Esophagus muscularis mucosa (tissue), 4 donors: ENCODE measurements around the gene ZNF513. TPM values are rescaled to one million over a fixed set of nuclear protein-coding genes. Genes with fewer than 3 reads are reported as not detected.

Experiments
- DNase-seq: peaks from one replicate; pipeline ENCODE4 v3.0.0-alpha.2; 2017; ENCODE audit errors: extremely low spot score
- H3K27ac ChIP-seq, 4 donors: fragments of 200-600 bp; sonication (generic); replicated peaks in 1 of 4; 1 replicate in 3 of 4; 2 replicates in 1 of 4; pipeline ENCODE4 v1.5.1; 2016 to 2019; ENCODE audit warnings: mild to moderate bottlenecking in 1 of 4
- H3K27me3 ChIP-seq, 4 donors: fragments of 200-600 bp; sonication (generic); one replicate each; pipeline versions ENCODE4 v1.5.1 to v1.6.0; 2016 to 2019
- H3K36me3 ChIP-seq, 4 donors: fragments of 200-600 bp; sonication (generic); one replicate each; pipeline ENCODE4 v1.5.1; 2016 to 2019
- H3K4me1 ChIP-seq, 4 donors: fragments of 200-600 bp; sonication (generic); one replicate each; pipeline ENCODE4 v1.5.1; 2016 to 2019
- H3K4me3 ChIP-seq, 4 donors: fragments of 200-600 bp; sonication (generic); 1 replicate in 2 of 4; 2 replicates in 2 of 4; pipeline ENCODE4 v1.5.1; 2016 to 2019; ENCODE audit warnings: mild to moderate bottlenecking in 4 of 4, moderate library complexity in 1 of 4
- H3K9me3 ChIP-seq, 4 donors: fragments of 200-600 bp; sonication (generic); 1 replicate in 3 of 4; 2 replicates in 1 of 4; pipeline ENCODE4 v1.5.1; 2016 to 2019
- CTCF ChIP-seq, 3 experiments: fragments of 200-600 bp in 2 of 3; fragments of 450-650 bp in 1 of 3; sonication (generic) in 2 of 3; IDR thresholded peaks; one replicate each; pipeline ENCODE4 v1.5.1; 2017 to 2019; ENCODE audit warnings: antibody characterized with exemption in 3 of 3, mild to moderate bottlenecking in 2 of 3, moderate library complexity in 1 of 3
- EP300 ChIP-seq: sonication (generic); formaldehyde crosslinking; IDR thresholded peaks from one replicate; pipeline ENCODE4 v1.6.1; 2017; ENCODE audit warnings: antibody characterized with exemption
- POLR2A ChIP-seq: fragments of 450-650 bp; IDR thresholded peaks from one replicate; pipeline ENCODE4 v1.6.1; 2017; ENCODE audit warnings: antibody characterized with exemption, moderate library complexity, mild to moderate bottlenecking, low read depth
- POLR2AphosphoS5 ChIP-seq, 2 donors: sonication (generic); formaldehyde crosslinking; IDR thresholded peaks; one replicate each; pipeline ENCODE4 v1.6.1; 2017; ENCODE audit warnings: antibody characterized with exemption in 2 of 2
- whole genome bisulfite sequencing: methylation state at CpG from one replicate; pipeline ENCODE4 v1.1.5; 2018; 5-methylcytosine and 5-hydroxymethylcytosine counted together
- intact Hi-C: fragments of 100-400 bp; cut with DNase I; formaldehyde crosslinking; loops from one replicate; pipeline ENCODE4 v1.15.1; 2023
- total RNA-seq, 4 donors: library from RNA; depleted of rRNA; stranded (reverse); fragments of >200 nt; gene quantifications; one replicate each; pipeline versions ENCODE4 v1.1.0 to v1.2.1, GENCODE V29; 2016

The ZNF513 gene
- total RNA-seq, 4 donors from 2014 or later, result 8.3 to 14.5 (median 11.4) TPM

- no peaks in the 10 kb centered on the region for H3K27me3 ChIP-seq
- no peak for DNase-seq
- intact Hi-C loops, result no loop called here
- H3K27ac ChIP-seq, result no peak overlapping the region
- WGBS, result 96% methylated on average over 3 of the region's 3 CpGs
- no peaks in the 10 kb centered on the region for H3K36me3 ChIP-seq
- H3K4me1 ChIP-seq, result peaks cover 5 to 7% (median 5%) of the 10 kb centered on the region in 4 donors
- no peaks in the 10 kb centered on the region for H3K9me3 ChIP-seq
- TF ChIP-seq POLR2A, result no peak
- TF ChIP-seq CTCF (IDR thresholded peaks at IDR 0.05), result no peak
- no peak for TF ChIP-seq EP300
- TF ChIP-seq POLR2AphosphoS5 (IDR thresholded peaks at IDR 0.05), result no peak
- no peak overlapping the region for H3K4me3 ChIP-seq
Measured at GRCh38 chr2:27422958-27423357, 42.4 kb upstream of the ZNF513 start.

- Histone ChIP-seq H3K4me1 (no peaks in the 10 kb centered on the region), H3K9me3 (no peaks in the 10 kb centered on the region), H3K36me3 (no peaks in the 10 kb centered on the region), H3K27me3 (no peaks in the 10 kb centered on the region), H3K4me3 (no peak overlapping the region), H3K27ac (no peak overlapping the region)
- intact Hi-C loops, result no loop called here
- DNase-seq, result no peak
- WGBS, result 82% methylated on average over 4 of the region's 4 CpGs
- no peak for TF ChIP-seq POLR2A
- TF ChIP-seq EP300, result no peak
- TF ChIP-seq CTCF (IDR thresholded peaks at IDR 0.05), result no peak
- TF ChIP-seq POLR2AphosphoS5 (IDR thresholded peaks at IDR 0.05), result no peak
Measured at GRCh38 chr2:27421660-27422250, 41.2 kb upstream of the ZNF513 start.

- H3K27ac ChIP-seq, result no peak overlapping the region
- no peaks in the 10 kb centered on the region for H3K36me3 ChIP-seq
- TF ChIP-seq POLR2A, result no peak
- TF ChIP-seq CTCF (IDR thresholded peaks at IDR 0.05), result no peak
- no peak for TF ChIP-seq EP300
- TF ChIP-seq POLR2AphosphoS5 (IDR thresholded peaks at IDR 0.05), result no peak
- intact Hi-C loops, result no loop called here
- H3K4me3 ChIP-seq, result no peak overlapping the region
- no peak for DNase-seq
- H3K27me3 ChIP-seq, result no peaks in the 10 kb centered on the region
- no peaks in the 10 kb centered on the region for H3K4me1 ChIP-seq
- H3K9me3 ChIP-seq, result no peaks in the 10 kb centered on the region
Measured at GRCh38 chr2:27420996-27421395, 40.5 kb upstream of the ZNF513 start.

- intact Hi-C loops, result no loop called here
- TF ChIP-seq EP300 (no peak), POLR2AphosphoS5 (IDR thresholded peaks at IDR 0.05) (no peak), POLR2A (no peak), CTCF (IDR thresholded peaks at IDR 0.05) (no peak)
- Histone ChIP-seq H3K4me3 (no peak overlapping the region), H3K9me3 (no peaks in the 10 kb centered on the region), H3K27me3 (no peaks in the 10 kb centered on the region), H3K27ac (no peak overlapping the region), H3K4me1 (no peaks in the 10 kb centered on the region), H3K36me3 (no peaks in the 10 kb centered on the region)
- 94% methylated on average over 6 of the region's 6 CpGs for WGBS
- DNase-seq, result no peak
Measured at GRCh38 chr2:27416151-27416550, 35.6 kb upstream of the ZNF513 start.
